ENCODE results near the gene GNG2.

GNG2 gene

GRCh38 chr14:51868405-51868804 lies 8.0 kb downstream of the GNG2 start:
- Mint-ChIP-seq H3K36me3 (peaks cover 9% of the 10 kb centered on the region), H3K9me3 (ENCODE audit: low read depth) (no peaks in the 10 kb centered on the region), H3K27ac (no peak overlapping the region), H3K27me3 (no peaks in the 10 kb centered on the region), H3K4me3 (no peak overlapping the region), H3K4me1 (ENCODE audit: low read depth) (peaks cover 45% of the 10 kb centered on the region)

GRCh38 chr14:51869411-51870100 lies 9.1 kb downstream of the GNG2 start:
- Mint-ChIP-seq H3K27ac (no peak overlapping the region), H3K9me3 (ENCODE audit: low read depth) (no peaks in the 10 kb centered on the region), H3K27me3 (no peaks in the 10 kb centered on the region), H3K36me3 (peaks cover 12% of the 10 kb centered on the region), H3K4me1 (ENCODE audit: low read depth) (peaks cover 44% of the 10 kb centered on the region), H3K4me3 (peak overlapping the region; percentile 27)

GRCh38 chr14:51870606-51871005 lies 10.2 kb downstream of the GNG2 start:
- Mint-ChIP-seq H3K27ac (peak overlapping the region; percentile 38), H3K27me3 (no peaks in the 10 kb centered on the region), H3K36me3 (peaks cover 16% of the 10 kb centered on the region), H3K4me1 (ENCODE audit: low read depth) (peaks cover 43% of the 10 kb centered on the region), H3K4me3 (peak overlapping the region; percentile 2), H3K9me3 (ENCODE audit: low read depth) (no peaks in the 10 kb centered on the region)

- H3K27ac Mint-ChIP-seq = peak overlapping the region; percentile 91
- H3K4me1 Mint-ChIP-seq (ENCODE audit: low read depth) = peaks cover 52% of the 10 kb centered on the region
- H3K36me3 Mint-ChIP-seq = peaks cover 16% of the 10 kb centered on the region
- no peak overlapping the region for H3K4me3 Mint-ChIP-seq
- no peaks in the 10 kb centered on the region for H3K9me3 Mint-ChIP-seq (ENCODE audit: low read depth)
- H3K27me3 Mint-ChIP-seq = no peaks in the 10 kb centered on the region
These were observed 11.4 kb downstream of the GNG2 start for GRCh38 chr14:51871846-51872245.

- no peaks in the 10 kb centered on the region for H3K9me3 Mint-ChIP-seq (ENCODE audit: low read depth)
- no peak overlapping the region for H3K4me3 Mint-ChIP-seq
- peaks cover 16% of the 10 kb centered on the region for H3K36me3 Mint-ChIP-seq
- H3K4me1 Mint-ChIP-seq (ENCODE audit: low read depth) = peaks cover 57% of the 10 kb centered on the region
- H3K27ac Mint-ChIP-seq = peak overlapping the region; percentile 91
- H3K27me3 Mint-ChIP-seq = no peaks in the 10 kb centered on the region
These were observed 12.0 kb downstream of the GNG2 start for GRCh38 chr14:51872396-51872795.

GRCh38 chr14:51873221-51873893 lies 12.9 kb downstream of the GNG2 start:
- Mint-ChIP-seq H3K4me1 (ENCODE audit: low read depth) (peaks cover 67% of the 10 kb centered on the region), H3K27me3 (no peaks in the 10 kb centered on the region), H3K27ac (peak overlapping the region; percentile 91), H3K9me3 (ENCODE audit: low read depth) (no peaks in the 10 kb centered on the region), H3K4me3 (peak overlapping the region; percentile 70), H3K36me3 (peaks cover 22% of the 10 kb centered on the region)

GRCh38 chr14:51877810-51878209 lies 17.4 kb downstream of the GNG2 start:
- H3K9me3 Mint-ChIP-seq (ENCODE audit: low read depth) = no peaks in the 10 kb centered on the region
- peaks cover 75% of the 10 kb centered on the region for H3K4me1 Mint-ChIP-seq (ENCODE audit: low read depth)
- no peak overlapping the region for H3K4me3 Mint-ChIP-seq
- H3K27ac Mint-ChIP-seq = no peak overlapping the region
- H3K36me3 Mint-ChIP-seq = peaks cover 38% of the 10 kb centered on the region
- H3K27me3 Mint-ChIP-seq = no peaks in the 10 kb centered on the region

GRCh38 chr14:51879170-51879569 lies 18.8 kb downstream of the GNG2 start:
- Mint-ChIP-seq H3K36me3 (peaks cover 31% of the 10 kb centered on the region), H3K27me3 (no peaks in the 10 kb centered on the region), H3K4me1 (ENCODE audit: low read depth) (peaks cover 74% of the 10 kb centered on the region), H3K9me3 (ENCODE audit: low read depth) (no peaks in the 10 kb centered on the region), H3K4me3 (no peak overlapping the region), H3K27ac (no peak overlapping the region)

GRCh38 chr14:51880835-51881580 lies 20.6 kb downstream of the GNG2 start:
- H3K27me3 Mint-ChIP-seq = no peaks in the 10 kb centered on the region
- peaks cover 30% of the 10 kb centered on the region for H3K36me3 Mint-ChIP-seq
- H3K27ac Mint-ChIP-seq = peak overlapping the region; percentile 34
- peaks cover 81% of the 10 kb centered on the region for H3K4me1 Mint-ChIP-seq (ENCODE audit: low read depth)
- no peaks in the 10 kb centered on the region for H3K9me3 Mint-ChIP-seq (ENCODE audit: low read depth)
- no peak overlapping the region for H3K4me3 Mint-ChIP-seq

- H3K4me1 Mint-ChIP-seq (ENCODE audit: low read depth) = peaks cover 83% of the 10 kb centered on the region
- H3K36me3 Mint-ChIP-seq = peaks cover 33% of the 10 kb centered on the region
- H3K9me3 Mint-ChIP-seq (ENCODE audit: low read depth) = no peaks in the 10 kb centered on the region
- no peak overlapping the region for H3K27ac Mint-ChIP-seq
- no peaks in the 10 kb centered on the region for H3K27me3 Mint-ChIP-seq
- H3K4me3 Mint-ChIP-seq = no peak overlapping the region
These were observed 21.2 kb downstream of the GNG2 start for GRCh38 chr14:51881636-51882035.

- peaks cover 38% of the 10 kb centered on the region for H3K36me3 Mint-ChIP-seq
- H3K9me3 Mint-ChIP-seq (ENCODE audit: low read depth) = no peaks in the 10 kb centered on the region
- H3K27ac Mint-ChIP-seq = peak overlapping the region; percentile 62
These were observed 22.8 kb downstream of the GNG2 start for GRCh38 chr14:51883232-51883631.

GRCh38 chr14:51884086-51884927 lies 23.9 kb downstream of the GNG2 start:
- H3K36me3 Mint-ChIP-seq = peaks cover 32% of the 10 kb centered on the region
- H3K4me1 Mint-ChIP-seq (ENCODE audit: low read depth) = peaks cover 80% of the 10 kb centered on the region
- H3K27ac Mint-ChIP-seq = peak overlapping the region; percentile 87
- H3K27me3 Mint-ChIP-seq = no peaks in the 10 kb centered on the region
- peak overlapping the region; percentile 55 for H3K4me3 Mint-ChIP-seq
- H3K9me3 Mint-ChIP-seq (ENCODE audit: low read depth) = no peaks in the 10 kb centered on the region

More at GRCh38 chr14:51883232-51883631, 22.8 kb downstream of the GNG2 start:
- Mint-ChIP-seq H3K27me3 (no peaks in the 10 kb centered on the region), H3K4me1 (ENCODE audit: low read depth) (peaks cover 80% of the 10 kb centered on the region), H3K4me3 (peak overlapping the region; percentile 55)

GRCh38 chr14:51889851-51890250 lies 29.4 kb downstream of the GNG2 start:
- H3K4me1 Mint-ChIP-seq (ENCODE audit: low read depth) = peaks cover 81% of the 10 kb centered on the region
- no peaks in the 10 kb centered on the region for H3K9me3 Mint-ChIP-seq (ENCODE audit: low read depth)
- peak overlapping the region; percentile 17 for H3K4me3 Mint-ChIP-seq
- peaks cover 21% of the 10 kb centered on the region for H3K36me3 Mint-ChIP-seq
- no peaks in the 10 kb centered on the region for H3K27me3 Mint-ChIP-seq
- H3K27ac Mint-ChIP-seq = peak overlapping the region; percentile 65

GRCh38 chr14:51894250-51894649 lies 33.8 kb downstream of the GNG2 start:
- Mint-ChIP-seq H3K9me3 (ENCODE audit: low read depth) (no peaks in the 10 kb centered on the region), H3K36me3 (peaks cover 27% of the 10 kb centered on the region), H3K27me3 (no peaks in the 10 kb centered on the region), H3K4me1 (ENCODE audit: low read depth) (peaks cover 74% of the 10 kb centered on the region), H3K27ac (no peak overlapping the region), H3K4me3 (no peak overlapping the region)

All from activated naive CD8-positive, alpha-beta T cell (primary cell).